Fibroblast of lung (primary cell): ENCODE data around the gene CBFA2T2. TPM values are rescaled to one million over a fixed set of nuclear protein-coding genes. Genes with fewer than 3 reads are reported as not detected.

Experiments
- DNase-seq, 2 donors: peaks; one replicate each; pipeline versions ENCODE4 v3.0.0 to v3.0.0-alpha.2; 2010; ENCODE audit warnings: low read depth in 2 of 2
- H2AFZ ChIP-seq: 2 replicates; pipeline ENCODE4 v1.5.1; 2012; ENCODE audit warnings: low read length, control low read depth, inconsistent platforms
- H3K27ac ChIP-seq: 2 replicates; pipeline ENCODE4 v1.5.1; 2011; ENCODE audit warnings: low read length, control low read depth; ENCODE audit not compliant: insufficient read depth
- H3K27me3 ChIP-seq: 2 replicates; pipeline ENCODE4 v1.5.1; 2011; ENCODE audit warnings: mild to moderate bottlenecking, low read length; ENCODE audit not compliant: control insufficient read depth, insufficient read depth
- H3K36me3 ChIP-seq: 2 replicates; pipeline ENCODE4 v1.5.1; 2011; ENCODE audit warnings: low read length; ENCODE audit not compliant: control insufficient read depth, insufficient read depth
- H3K4me1 ChIP-seq: 2 replicates; pipeline ENCODE4 v1.5.1; 2011; ENCODE audit warnings: low read length; ENCODE audit not compliant: control insufficient read depth, insufficient read depth; ENCODE audit errors: extremely low read depth
- H3K4me2 ChIP-seq: 2 replicates; pipeline ENCODE4 v1.5.1; 2011; ENCODE audit warnings: low read length, control low read depth; ENCODE audit not compliant: insufficient read depth; ENCODE audit errors: extremely low read depth
- H3K4me3 ChIP-seq, 4 experiments: fragments of 200-600 bp in 1 of 4; sonication (generic) in 1 of 4; replicated peaks in 1 of 4; 2 replicates each; pipeline ENCODE4 v1.5.1; 2011 to 2016; ENCODE audit warnings: low read length in 4 of 4, low read depth in 3 of 4, mild to moderate bottlenecking in 3 of 4, control low read depth in 2 of 4, inconsistent platforms in 1 of 4, mixed read lengths in 1 of 4; ENCODE audit not compliant: insufficient read depth in 1 of 4; ENCODE audit errors: control extremely low read depth in 1 of 4
- H3K79me2 ChIP-seq: 2 replicates; pipeline ENCODE4 v1.5.1; 2012; ENCODE audit warnings: mild to moderate bottlenecking, low read length, inconsistent platforms; ENCODE audit not compliant: control insufficient read depth, insufficient read depth
- H3K9ac ChIP-seq: 2 replicates; pipeline ENCODE4 v1.5.1; 2011; ENCODE audit warnings: mild to moderate bottlenecking, low read length, control low read depth; ENCODE audit not compliant: insufficient read depth
- H3K9me3 ChIP-seq: 2 replicates; pipeline ENCODE4 v1.5.1; 2012; ENCODE audit warnings: low read depth, low read length; ENCODE audit not compliant: control insufficient read depth, insufficient read depth
- H4K20me1 ChIP-seq: 2 replicates; pipeline ENCODE4 v1.5.1; 2011; ENCODE audit warnings: low read length; ENCODE audit not compliant: control insufficient read depth, insufficient read depth; ENCODE audit errors: extremely low read depth
- EZH2 ChIP-seq: IDR thresholded peaks from 2 replicates; pipeline ENCODE4 v1.5.1; 2012; ENCODE audit warnings: low read length, control low read depth, mild to moderate bottlenecking; ENCODE audit errors: missing control alignments
- polyA plus RNA-seq, 2 donors: library from polyadenylated mRNA; depleted of rRNA in 1 of 2; stranded (reverse) in 1 of 2; unstranded in 1 of 2; fragments of >200 nt; gene quantifications; 2 replicates each; pipeline ENCODE4 v1.2.1, GENCODE V29; 2011 to 2012; ENCODE audit warnings: missing spikeins in 1 of 2
- total RNA-seq: library from RNA; depleted of rRNA; stranded (reverse); fragments of >200 nt; gene quantifications from 2 replicates; pipeline ENCODE4 v1.2.1, GENCODE V29; 2014
- TF ChIP-seq, protein P1 (sequence below), 2 donors: IDR thresholded peaks in 1 of 2; conservative IDR thresholded peaks in 1 of 2; 1 replicate in 1 of 2; 2 replicates in 1 of 2; pipeline ENCODE4 v1.5.1; 2011 to 2012; ENCODE audit warnings: low read length in 2 of 2, control low read depth in 1 of 2, inconsistent platforms in 1 of 2, low read depth in 1 of 2, mild to moderate bottlenecking in 1 of 2

The CBFA2T2 gene
- total and polyA plus RNA-seq, 2 donors (not counting 1 experiment from before 2014, with no cell fraction given) = 5.6 to 7.3 TPM

DNA sequence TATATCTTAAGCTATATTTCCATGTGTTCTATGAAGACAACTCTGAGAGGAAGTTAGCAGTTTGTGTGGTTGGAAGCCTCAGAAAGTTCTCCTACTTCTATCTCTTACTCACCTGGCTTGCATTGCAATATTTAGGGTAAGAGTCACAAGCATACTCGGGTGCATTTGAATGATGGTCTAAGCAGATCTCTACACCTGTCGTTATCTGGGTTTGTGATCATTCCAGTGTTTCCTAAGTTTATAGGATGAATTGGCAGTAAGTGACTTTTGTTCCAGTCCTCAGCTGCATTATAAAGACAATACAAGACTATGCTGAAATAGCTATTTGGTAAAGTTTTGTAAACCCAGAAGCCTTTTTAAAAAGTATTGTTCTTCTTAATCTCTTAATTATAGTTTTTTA lies 36.9 kb downstream of the CBFA2T2 start:
- Histone ChIP-seq H3K79me2 (no peaks in the 10 kb centered on the region), H4K20me1 (no peaks in the 10 kb centered on the region), H2AFZ (no peak overlapping the region), H3K27me3 (no peaks in the 10 kb centered on the region), H3K9ac (no peak overlapping the region), H3K27ac (no peak overlapping the region), H3K36me3 (no peaks in the 10 kb centered on the region), H3K9me3 (no peaks in the 10 kb centered on the region), H3K4me3 (no peak overlapping the region), H3K4me1 (no peaks in the 10 kb centered on the region), H3K4me2 (no peak overlapping the region)
- DNase-seq = no peak
- TF ChIP-seq, protein P1, sequence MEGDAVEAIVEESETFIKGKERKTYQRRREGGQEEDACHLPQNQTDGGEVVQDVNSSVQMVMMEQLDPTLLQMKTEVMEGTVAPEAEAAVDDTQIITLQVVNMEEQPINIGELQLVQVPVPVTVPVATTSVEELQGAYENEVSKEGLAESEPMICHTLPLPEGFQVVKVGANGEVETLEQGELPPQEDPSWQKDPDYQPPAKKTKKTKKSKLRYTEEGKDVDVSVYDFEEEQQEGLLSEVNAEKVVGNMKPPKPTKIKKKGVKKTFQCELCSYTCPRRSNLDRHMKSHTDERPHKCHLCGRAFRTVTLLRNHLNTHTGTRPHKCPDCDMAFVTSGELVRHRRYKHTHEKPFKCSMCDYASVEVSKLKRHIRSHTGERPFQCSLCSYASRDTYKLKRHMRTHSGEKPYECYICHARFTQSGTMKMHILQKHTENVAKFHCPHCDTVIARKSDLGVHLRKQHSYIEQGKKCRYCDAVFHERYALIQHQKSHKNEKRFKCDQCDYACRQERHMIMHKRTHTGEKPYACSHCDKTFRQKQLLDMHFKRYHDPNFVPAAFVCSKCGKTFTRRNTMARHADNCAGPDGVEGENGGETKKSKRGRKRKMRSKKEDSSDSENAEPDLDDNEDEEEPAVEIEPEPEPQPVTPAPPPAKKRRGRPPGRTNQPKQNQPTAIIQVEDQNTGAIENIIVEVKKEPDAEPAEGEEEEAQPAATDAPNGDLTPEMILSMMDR (conservative IDR thresholded peaks at IDR 0.05 in 1 of 2, IDR thresholded peaks at IDR 0.05 in 1 of 2; ENCODE audit: low read depth in 1 of 2, low read length in 2 of 2) = no peak
- no peak for TF ChIP-seq EZH2

DNA sequence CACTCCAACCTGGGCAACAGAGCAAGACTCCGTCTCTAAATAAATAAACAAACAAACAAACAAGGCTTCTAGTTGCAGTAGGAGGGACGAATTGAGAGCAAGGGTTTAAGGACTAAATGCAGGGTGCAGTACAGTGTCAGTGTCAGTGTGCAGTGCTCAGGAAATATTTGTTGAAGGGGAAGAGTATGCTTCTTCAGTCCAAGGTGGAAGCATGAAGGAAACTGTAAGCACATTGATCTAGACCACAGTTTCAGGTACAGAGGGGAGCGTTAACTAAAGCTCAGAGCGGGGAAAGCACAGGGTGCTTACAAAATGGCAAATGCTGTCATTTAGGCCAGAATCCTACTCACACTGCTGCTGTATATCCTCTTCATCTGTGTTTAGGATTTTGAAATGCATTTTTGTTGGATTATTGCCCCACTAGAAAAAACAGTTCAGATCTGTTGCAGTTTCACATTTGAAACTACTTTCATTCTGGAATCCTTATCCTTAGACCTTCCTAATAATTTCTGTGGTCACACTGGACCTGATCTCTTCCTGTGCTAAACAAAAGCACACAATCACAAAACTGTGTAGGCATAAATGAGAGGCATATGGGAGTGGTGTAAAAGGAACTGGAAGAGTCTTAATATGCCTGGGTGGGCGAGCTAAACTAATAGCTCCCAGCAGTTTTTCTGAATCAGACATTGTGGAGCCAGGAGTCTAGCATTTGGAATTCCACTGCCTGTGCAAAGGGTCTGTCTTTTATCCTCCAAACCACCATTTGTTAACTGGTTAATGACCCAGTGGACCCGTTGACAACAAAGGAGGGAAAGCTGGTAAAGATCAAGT lies 41.4 kb downstream of the CBFA2T2 start:
- Histone ChIP-seq H2AFZ (no peak overlapping the region), H4K20me1 (no peaks in the 10 kb centered on the region), H3K79me2 (no peaks in the 10 kb centered on the region), H3K9me3 (no peaks in the 10 kb centered on the region), H3K27me3 (no peaks in the 10 kb centered on the region), H3K36me3 (no peaks in the 10 kb centered on the region), H3K27ac (no peak overlapping the region), H3K9ac (no peak overlapping the region), H3K4me2 (peak overlapping the region; percentile 54), H3K4me1 (peaks cover 2% of the 10 kb centered on the region), H3K4me3 (peak overlapping the region in 1 of 4 experiments; percentile 3)
- peak; percentile 53 to 56 for DNase-seq
- TF ChIP-seq, protein P1 (conservative IDR thresholded peaks at IDR 0.05 in 1 of 2, IDR thresholded peaks at IDR 0.05 in 1 of 2; ENCODE audit: low read depth in 1 of 2, low read length in 2 of 2) = no peak
- TF ChIP-seq EZH2 = no peak

DNA sequence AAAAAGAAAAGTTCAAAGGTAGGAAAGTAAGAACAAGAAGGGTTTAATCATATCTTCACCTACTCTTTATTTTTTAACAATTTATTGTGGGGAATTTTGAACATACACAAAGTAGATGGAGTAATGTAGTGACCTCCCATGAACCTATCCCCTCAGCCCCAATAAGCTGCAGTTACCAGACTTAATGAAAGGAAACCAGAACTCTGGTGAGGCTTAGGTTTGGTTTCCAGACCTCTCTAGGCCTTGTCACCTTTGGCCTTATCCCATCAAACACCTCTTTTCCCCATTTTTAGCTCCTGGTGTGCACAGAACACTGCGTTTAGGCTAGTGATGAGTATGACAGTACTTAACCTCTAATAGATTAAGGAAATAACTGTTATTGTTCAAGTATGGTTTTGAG lies 42.0 kb downstream of the CBFA2T2 start:
- Histone ChIP-seq H2AFZ (no peak overlapping the region), H3K9ac (no peak overlapping the region), H3K79me2 (no peaks in the 10 kb centered on the region), H3K27me3 (no peaks in the 10 kb centered on the region), H3K9me3 (no peaks in the 10 kb centered on the region), H3K4me1 (peaks cover 2% of the 10 kb centered on the region), H3K27ac (no peak overlapping the region), H3K4me2 (no peak overlapping the region), H4K20me1 (no peaks in the 10 kb centered on the region), H3K4me3 (no peak overlapping the region), H3K36me3 (no peaks in the 10 kb centered on the region)
- no peak for TF ChIP-seq EZH2
- TF ChIP-seq, protein P1 (conservative IDR thresholded peaks at IDR 0.05 in 1 of 2, IDR thresholded peaks at IDR 0.05 in 1 of 2; ENCODE audit: low read depth in 1 of 2, low read length in 2 of 2) = no peak
- no peak for DNase-seq
